KG1 (cell line): ENCODE results near the gene GUCY1A2.
"Not testable (repeated sequence)": the region's sequence is repeated elsewhere in the genome, so short reads cannot be mapped to it uniquely, and the experiment has no call there.

Source experiments
- DNase-seq: peaks from one replicate; lab custom pipeline; 2025; lab: John Stamatoyannopoulos, UW

Gene GUCY1A2

GRCh38 chr11:106943089-106943488 lies 75.2 kb downstream of the GUCY1A2 start:
- DNase-seq = no peak

GRCh38 chr11:106939157-106939556 lies 79.1 kb downstream of the GUCY1A2 start:
- DNase-seq = no peak

- DNase-seq = no peak
These were observed 81.2 kb downstream of the GUCY1A2 start for GRCh38 chr11:106937111-106937510.

DNA sequence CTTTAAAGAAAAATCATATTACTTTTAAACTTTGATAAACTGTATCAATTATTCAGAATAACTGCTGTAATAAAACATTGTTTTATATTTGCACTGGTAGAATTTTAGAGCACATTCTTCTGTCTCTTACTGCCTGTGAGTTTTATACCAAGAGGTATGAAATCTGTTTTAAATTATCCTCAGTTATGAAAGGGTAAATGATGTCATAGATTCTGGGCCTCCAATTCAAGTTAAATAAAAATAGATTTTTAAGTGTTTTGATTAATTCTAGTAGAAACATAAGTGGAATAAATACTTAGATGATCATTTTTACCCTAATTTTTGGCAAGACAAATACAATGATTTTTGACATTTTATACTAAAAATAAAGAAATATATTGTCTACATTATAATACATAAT lies 93.0 kb downstream of the GUCY1A2 start:
- no peak for DNase-seq

DNA sequence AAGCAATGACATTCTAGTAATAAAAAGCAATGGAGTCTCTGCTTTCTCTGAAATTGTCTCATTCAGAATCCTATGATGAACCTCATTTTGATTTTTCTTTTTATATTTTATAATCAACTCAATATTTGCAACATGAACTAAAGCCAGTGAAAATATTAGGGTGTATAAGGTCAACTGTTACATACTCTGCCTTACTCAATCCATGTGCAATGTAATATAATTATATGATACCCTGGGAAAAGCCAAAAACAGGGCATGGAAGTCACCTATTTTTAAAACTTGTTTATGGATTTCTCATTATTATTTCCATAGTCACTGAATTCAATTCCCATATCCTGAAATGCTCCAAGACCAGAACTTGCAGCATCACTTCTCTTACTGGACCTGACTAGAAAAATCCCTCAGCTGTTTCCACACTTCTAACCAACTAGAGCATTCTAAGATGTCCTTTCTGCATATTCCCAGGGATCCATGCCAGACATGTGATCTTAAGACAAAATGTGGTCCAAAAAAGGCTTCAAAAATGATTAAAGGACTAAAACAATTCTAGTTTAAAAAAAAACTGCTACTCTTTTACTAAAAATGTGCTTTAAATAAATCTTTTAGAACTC lies 97.3 kb downstream of the GUCY1A2 start:
- no peak for DNase-seq

DNA sequence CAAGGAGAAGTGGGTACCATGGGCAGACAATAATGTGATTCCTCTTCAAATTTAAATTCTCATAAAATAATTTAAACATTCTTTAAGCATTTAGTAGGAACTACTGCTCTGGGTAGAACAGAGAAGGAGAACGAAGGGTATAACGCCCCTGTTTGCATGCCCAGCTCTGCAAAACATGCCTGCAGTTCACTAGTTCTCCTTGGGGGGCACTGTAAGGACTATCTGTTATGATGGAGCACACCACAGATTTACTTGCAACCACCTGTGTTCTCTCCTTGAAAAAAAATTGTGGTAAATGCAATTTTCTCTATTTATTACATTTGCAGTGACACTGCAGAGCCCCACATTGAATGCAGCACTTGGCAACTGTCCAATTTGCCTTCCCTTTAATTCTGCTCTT lies 100.3 kb downstream of the GUCY1A2 start:
- DNase-seq = peak; percentile 10

DNA sequence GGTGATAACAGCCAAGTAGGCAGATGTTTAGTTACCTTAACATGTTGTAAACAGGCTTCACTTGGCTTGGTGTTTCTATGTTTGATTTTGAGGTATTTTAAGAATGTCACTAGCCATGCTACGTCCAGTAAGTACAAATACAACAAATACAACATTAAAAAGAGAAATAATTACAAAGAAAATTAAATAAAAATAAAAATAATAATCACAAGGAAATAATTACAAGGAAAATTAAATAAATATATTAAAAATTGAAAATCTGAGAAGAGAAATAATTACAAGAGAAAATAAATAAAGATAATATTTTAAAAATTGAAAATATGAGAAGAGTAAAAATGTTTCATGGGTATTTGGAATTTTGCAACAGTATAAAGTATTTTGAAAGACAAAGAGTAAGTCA lies 103.9 kb downstream of the GUCY1A2 start:
- no peak for DNase-seq

GRCh38 chr11:106913141-106913540 lies 105.1 kb downstream of the GUCY1A2 start:
- DNase-seq = no peak

DNA sequence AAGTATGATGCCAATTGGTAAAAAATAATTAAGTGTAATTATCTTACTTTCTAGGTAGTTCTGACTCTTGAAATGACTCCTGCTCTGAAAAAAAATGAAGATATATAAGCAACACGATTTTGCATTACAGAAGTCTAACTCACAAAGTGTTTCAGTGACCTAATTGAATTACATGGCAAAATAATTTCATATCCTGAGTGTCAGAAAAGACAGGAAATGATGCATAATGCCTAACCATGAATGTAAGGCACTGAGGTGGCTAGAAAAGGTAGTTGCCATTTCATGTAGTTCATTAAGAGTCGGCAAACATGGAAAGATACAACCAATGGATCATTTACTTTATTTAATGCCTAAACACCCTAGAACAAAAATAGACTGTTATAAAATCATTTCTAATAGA lies 113.5 kb downstream of the GUCY1A2 start:
- no peak for DNase-seq

DNA sequence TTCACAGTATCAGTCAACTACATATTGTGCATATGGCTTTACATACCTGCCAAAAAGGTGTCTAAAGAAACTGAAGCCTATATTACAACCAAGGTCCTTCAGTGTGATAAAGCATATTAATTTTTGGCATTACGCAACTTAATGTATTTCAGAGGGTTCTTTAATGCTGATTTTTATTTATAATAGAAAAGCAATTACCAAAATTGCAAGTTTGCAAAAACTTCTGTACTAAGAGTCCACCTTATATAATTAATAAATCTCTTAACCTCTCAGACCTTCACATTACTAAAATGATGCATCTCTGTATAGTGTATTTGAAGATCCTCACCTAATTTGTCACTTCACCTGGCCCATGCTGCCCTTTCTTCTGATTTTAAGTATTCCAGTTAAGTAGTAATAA lies 128.6 kb downstream of the GUCY1A2 start:
- no peak for DNase-seq

- DNase-seq = no peak
These were observed 129.9 kb downstream of the GUCY1A2 start for GRCh38 chr11:106888386-106888785.

GRCh38 chr11:106883693-106884092 lies 134.6 kb downstream of the GUCY1A2 start:
- not testable (repeated sequence) for DNase-seq

DNA sequence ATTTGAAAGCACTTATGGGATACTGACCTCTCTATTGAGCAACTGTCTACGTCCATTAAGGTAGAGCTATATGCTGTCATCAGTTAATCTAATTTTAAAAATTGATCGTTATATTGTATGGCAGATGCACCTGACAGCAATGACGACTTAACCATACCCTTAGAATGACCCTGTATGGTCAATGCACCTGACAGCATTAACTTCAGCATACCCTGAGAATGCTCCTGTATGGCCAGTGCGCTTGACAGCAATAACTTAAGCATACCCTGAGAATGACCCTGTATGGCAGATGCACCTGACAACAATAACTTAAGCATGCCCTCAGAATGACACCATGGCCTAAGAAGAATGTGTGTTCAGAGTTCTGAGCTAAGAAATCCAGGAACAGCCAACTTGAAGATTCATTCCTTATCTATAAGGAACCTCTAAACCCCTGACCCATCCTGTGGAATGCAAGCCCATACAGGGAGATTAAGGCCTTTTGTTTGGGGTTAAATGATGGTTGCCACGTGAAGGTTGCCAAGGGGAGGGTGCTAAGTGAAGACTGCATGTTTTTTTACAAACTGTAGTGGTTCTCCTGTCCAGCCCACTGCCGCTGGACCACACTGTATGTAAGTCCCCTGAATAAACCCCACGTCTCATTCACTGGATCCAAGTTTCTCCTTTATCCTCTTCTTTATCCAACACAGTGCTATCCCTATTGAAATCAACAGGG lies 138.3 kb downstream of the GUCY1A2 start:
- no peak for DNase-seq

- no peak for DNase-seq
These were observed 139.2 kb downstream of the GUCY1A2 start for GRCh38 chr11:106879029-106879428.

DNA sequence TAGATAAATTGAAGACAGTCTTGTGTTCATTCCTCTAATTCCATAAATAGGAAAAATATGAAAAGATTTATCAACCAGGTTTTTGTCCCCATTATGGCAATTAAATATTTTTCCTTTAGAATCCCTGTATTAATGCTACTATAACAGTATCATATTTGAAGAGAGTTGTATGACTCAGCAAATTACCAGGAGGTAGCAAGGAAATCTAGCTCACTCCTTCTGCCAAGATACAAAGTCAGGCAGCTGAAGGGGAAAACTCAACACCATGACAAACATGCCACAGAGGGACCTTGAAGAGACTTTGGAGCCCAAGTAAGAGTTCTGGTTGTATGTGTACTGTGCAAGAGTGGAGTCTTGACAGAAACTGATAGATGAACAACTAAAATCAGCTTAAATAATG lies 143.3 kb downstream of the GUCY1A2 start:
- DNase-seq = no peak

GRCh38 chr11:106872246-106872645 lies 146.0 kb downstream of the GUCY1A2 start:
- no peak for DNase-seq

GRCh38 chr11:106858200-106858599 lies 160.1 kb downstream of the GUCY1A2 start:
- DNase-seq = no peak

GRCh38 chr11:106856566-106856965 lies 161.7 kb downstream of the GUCY1A2 start:
- DNase-seq = no peak

DNA sequence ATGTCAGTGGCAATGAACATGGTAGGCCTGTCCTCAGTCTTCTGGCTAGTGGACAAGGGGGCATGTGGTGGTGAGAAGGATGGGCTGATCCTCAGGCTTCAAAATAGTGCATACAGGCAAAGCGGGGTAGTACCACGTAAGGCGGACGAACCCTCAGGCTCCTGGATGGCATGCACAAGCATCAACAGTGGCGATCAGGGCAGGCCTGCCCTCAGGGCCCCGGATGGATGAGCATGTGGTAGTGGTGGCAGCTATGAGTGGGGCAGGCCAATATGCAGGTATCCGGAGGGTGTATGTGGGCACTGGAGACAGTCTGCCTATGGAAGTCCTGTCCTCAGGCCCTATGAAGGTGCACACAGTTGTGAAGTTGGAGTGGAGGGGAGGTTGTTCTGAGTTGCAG lies 163.8 kb downstream of the GUCY1A2 start:
- no peak for DNase-seq

DNA sequence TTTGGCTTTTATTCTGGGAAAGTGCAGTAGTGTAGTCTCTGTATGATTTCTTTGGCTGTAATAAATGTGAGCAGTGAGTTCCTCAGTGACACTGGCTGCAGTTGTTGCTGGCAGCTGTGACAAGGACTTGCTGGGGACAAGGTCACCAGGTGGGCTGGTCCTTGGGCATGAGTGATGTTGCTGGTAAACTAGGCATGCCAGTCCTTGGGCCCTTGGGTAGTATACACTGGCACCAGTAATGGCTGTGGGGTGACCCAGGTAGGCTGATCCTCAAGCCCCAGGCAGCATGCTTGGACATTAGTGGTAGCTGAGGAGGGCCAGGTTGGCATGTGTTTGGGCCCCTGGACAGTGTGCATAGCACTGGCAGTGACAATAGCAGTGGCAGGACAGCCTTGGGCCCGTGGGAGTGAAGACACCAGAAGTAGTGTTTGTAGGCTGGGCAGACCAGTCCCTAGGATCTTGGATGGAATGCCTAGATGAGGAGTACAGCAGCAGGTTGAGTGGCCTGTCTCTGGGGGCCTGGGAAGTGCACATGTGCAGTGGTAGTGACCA lies 164.3 kb downstream of the GUCY1A2 start:
- DNase-seq = no peak

- DNase-seq = no peak
These were observed 165.5 kb downstream of the GUCY1A2 start for GRCh38 chr11:106852779-106853178.

DNA sequence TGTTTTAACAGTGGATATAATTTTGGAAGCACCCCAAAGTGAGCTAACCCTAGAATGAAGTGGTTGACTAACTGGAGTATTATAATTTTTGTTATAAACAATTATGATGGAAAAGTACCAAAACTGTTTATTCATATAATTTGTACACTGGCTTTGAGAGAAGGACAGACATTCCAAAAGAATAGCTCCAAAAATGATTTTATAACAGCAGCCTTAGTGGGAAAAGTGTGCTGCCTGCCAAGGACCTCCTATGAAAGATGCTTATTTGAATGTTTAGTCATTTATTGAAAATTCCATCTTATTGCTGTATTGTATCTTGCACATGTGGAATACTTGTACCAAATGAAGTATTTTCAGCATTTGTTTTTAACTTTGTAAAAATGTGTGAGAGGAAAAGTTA lies 169.8 kb downstream of the GUCY1A2 start:
- no peak for DNase-seq

GRCh38 chr11:106842134-106842533 lies 176.1 kb downstream of the GUCY1A2 start:
- no peak for DNase-seq

GRCh38 chr11:106840947-106841346 lies 177.3 kb downstream of the GUCY1A2 start:
- no peak for DNase-seq
